Progenitor cell of endocrine pancreas (in vitro differentiated cells): ENCODE data around the gene CADM1. TPM values are rescaled to one million over a fixed set of nuclear protein-coding genes. Genes with fewer than 3 reads are reported as not detected.
A peak's percentile ranks its signal among the peaks of the same experiment; 100 is the strongest.

Source experiments
- DNase-seq: peaks from one replicate; pipeline ENCODE4 v3.0.0; 2021; ENCODE audit warnings: low spot score; ENCODE audit not compliant: unreplicated experiment
- H3K27ac Mint-ChIP-seq: 2 replicates; pipeline ENCODE4 v1.8.0; 2021; ENCODE audit warnings: mild to moderate bottlenecking, moderate library complexity, mixed read lengths
- H3K27me3 Mint-ChIP-seq: 2 replicates; pipeline ENCODE4 v1.8.0; 2021; ENCODE audit warnings: mixed read lengths
- H3K36me3 Mint-ChIP-seq: 2 replicates; pipeline ENCODE4 v1.8.0; 2022; ENCODE audit warnings: mixed read lengths; ENCODE audit not compliant: insufficient read depth
- H3K4me1 Mint-ChIP-seq: 2 replicates; pipeline ENCODE4 v1.8.0; 2021; ENCODE audit warnings: low read depth, mixed read lengths
- H3K4me3 Mint-ChIP-seq: 2 replicates; pipeline ENCODE4 v1.8.0; 2021; ENCODE audit warnings: low read depth, mild to moderate bottlenecking, moderate library complexity, mixed read lengths
- H3K9me3 Mint-ChIP-seq: 2 replicates; pipeline ENCODE4 v1.8.0; 2021; ENCODE audit warnings: low read depth, mixed read lengths
- CTCF ChIP-seq: fragments of 200-600 bp; sonication (generic); IDR thresholded peaks from one replicate; pipeline ENCODE4 v1.5.0; 2021; ENCODE audit warnings: antibody characterized with exemption, mild to moderate bottlenecking; ENCODE audit not compliant: unreplicated experiment
- total RNA-seq: library from RNA; stranded (reverse); gene quantifications from 2 replicates; pipeline ENCODE4 v1.2.1, GENCODE V29; 2021

CADM1 gene
- total RNA-seq, 1 donor from 2014 or later: 147 TPM

- Mint-ChIP-seq H3K9me3 (no peaks in the 10 kb centered on the region), H3K27me3 (no peaks in the 10 kb centered on the region), H3K36me3 (peaks cover 2% of the 10 kb centered on the region), H3K27ac (peak overlapping the region; percentile 65), H3K4me3 (no peak overlapping the region), H3K4me1 (peaks cover 27% of the 10 kb centered on the region)
- TF ChIP-seq CTCF: no peak
- DNase-seq: no peak
Measured at GRCh38 chr11:115279813-115280761, 224.1 kb downstream of the CADM1 start.

- Mint-ChIP-seq H3K27ac (no peak overlapping the region), H3K4me3 (no peak overlapping the region), H3K27me3 (no peaks in the 10 kb centered on the region), H3K36me3 (peaks cover 2% of the 10 kb centered on the region), H3K4me1 (peaks cover 21% of the 10 kb centered on the region), H3K9me3 (no peaks in the 10 kb centered on the region)
- no peak for TF ChIP-seq CTCF
- no peak for DNase-seq
Measured at GRCh38 chr11:115276799-115277198, 227.4 kb downstream of the CADM1 start.

- Mint-ChIP-seq H3K9me3 (no peaks in the 10 kb centered on the region), H3K4me1 (peaks cover 23% of the 10 kb centered on the region), H3K36me3 (peaks cover 2% of the 10 kb centered on the region), H3K27me3 (no peaks in the 10 kb centered on the region), H3K4me3 (no peak overlapping the region), H3K27ac (no peak overlapping the region)
- no peak for DNase-seq
- no peak for TF ChIP-seq CTCF
Measured at GRCh38 chr11:115276191-115276590, 228.0 kb downstream of the CADM1 start.

GRCh38 chr11:115275045-115275444 is 229.2 kb downstream of the CADM1 start:
- no peak for DNase-seq
- no peak for TF ChIP-seq CTCF
- H3K27ac Mint-ChIP-seq: no peak overlapping the region
- no peaks in the 10 kb centered on the region for H3K27me3 Mint-ChIP-seq
- H3K4me1 Mint-ChIP-seq: peaks cover 15% of the 10 kb centered on the region
- peaks cover 2% of the 10 kb centered on the region for H3K36me3 Mint-ChIP-seq
- H3K9me3 Mint-ChIP-seq: no peaks in the 10 kb centered on the region
- H3K4me3 Mint-ChIP-seq: no peak overlapping the region

GRCh38 chr11:115272925-115273324 is 231.3 kb downstream of the CADM1 start:
- peaks cover 17% of the 10 kb centered on the region for H3K4me1 Mint-ChIP-seq
- H3K4me3 Mint-ChIP-seq: no peak overlapping the region
- no peaks in the 10 kb centered on the region for H3K27me3 Mint-ChIP-seq
- peaks cover 4% of the 10 kb centered on the region for H3K36me3 Mint-ChIP-seq
- H3K9me3 Mint-ChIP-seq: no peaks in the 10 kb centered on the region
- no peak for DNase-seq
- no peak overlapping the region for H3K27ac Mint-ChIP-seq
- TF ChIP-seq CTCF: no peak
